ENCODE measurements around the gene RBMS1. TPM values are rescaled to one million over a fixed set of nuclear protein-coding genes. Genes with fewer than 3 reads are reported as not detected.

The RBMS1 gene
- total RNA-seq, 1 experiment from 2014 or later, result 91.9 TPM

- no peaks in the 10 kb centered on the region for H3K27me3 Mint-ChIP-seq (ENCODE audit: insufficient read depth, unreplicated experiment)
- peaks cover 60% of the 10 kb centered on the region for H3K36me3 Mint-ChIP-seq (ENCODE audit: insufficient read depth, unreplicated experiment)
- no peak for DNase-seq
- H3K4me3 Mint-ChIP-seq (ENCODE audit: unreplicated experiment), result no peak overlapping the region
- Histone ChIP-seq H3K27me3 (replicated peaks; ENCODE audit: control insufficient read depth, insufficient read depth, low read length) (no peaks in the 10 kb centered on the region), H3K4me1 (peaks cover 6% of the 10 kb centered on the region; the same call in 1 of the 2 replicates), H3K4me3 (ENCODE audit: low read depth, low read length) (no peak overlapping the region), H3K9me3 (no peaks in the 10 kb centered on the region), H3K36me3 (ENCODE audit: control insufficient read depth, insufficient read depth, low read length) (peaks cover 2% of the 10 kb centered on the region; the same call in 1 of the 2 replicates)
- no peak for TF ChIP-seq CTCF (IDR thresholded peaks at IDR 0.05; ENCODE audit: insufficient read depth in 1 of 2, low read depth in 1 of 2, low read length in 1 of 2, severe bottlenecking in 1 of 2, unreplicated experiment in 1 of 2)
- no TSS peak for BruUV-seq (replicated peaks)
- no peak overlapping the region for H3K27ac Mint-ChIP-seq (ENCODE audit: unreplicated experiment)
- H3K4me1 Mint-ChIP-seq (ENCODE audit: low read depth, unreplicated experiment), result no peaks in the 10 kb centered on the region
- intact Hi-C loops (cut with micrococcal nuclease; ENCODE audit: unreplicated experiment), result no loop called here
- no peaks in the 10 kb centered on the region for H3K9me3 Mint-ChIP-seq (ENCODE audit: unreplicated experiment)
- ChIA-PET CTCF (interaction anchor here (1.5 kb wide), 1 partner anchor 10 kb away, joined by 8 read pairs; no protein-coding TSS in a partner anchor), POLR2A (interaction anchor here (0.5 kb wide), 1 partner anchor 8 kb away, joined by 3 read pairs; no protein-coding TSS in a partner anchor)
Measured at GRCh38 chr2:160279813-160280465, 213.7 kb downstream of the RBMS1 start.

- no TSS peak for BruUV-seq (replicated peaks)
- no peak overlapping the region for H3K4me3 Mint-ChIP-seq (ENCODE audit: unreplicated experiment)
- no peak for DNase-seq
- Histone ChIP-seq H3K4me1 (peaks cover 6% of the 10 kb centered on the region; the same call in 1 of the 2 replicates), H3K9me3 (no peaks in the 10 kb centered on the region), H3K27me3 (replicated peaks; ENCODE audit: control insufficient read depth, insufficient read depth, low read length) (no peaks in the 10 kb centered on the region), H3K4me3 (ENCODE audit: low read depth, low read length) (no peak overlapping the region), H3K36me3 (ENCODE audit: control insufficient read depth, insufficient read depth, low read length) (peaks cover 2% of the 10 kb centered on the region; the same call in 1 of the 2 replicates)
- no peak overlapping the region for H3K27ac Mint-ChIP-seq (ENCODE audit: unreplicated experiment)
- H3K4me1 Mint-ChIP-seq (ENCODE audit: low read depth, unreplicated experiment), result no peaks in the 10 kb centered on the region
- no peaks in the 10 kb centered on the region for H3K9me3 Mint-ChIP-seq (ENCODE audit: unreplicated experiment)
- ChIA-PET CTCF (interaction anchor here (1.0 to 1.5 kb wide), 2 partner anchors 9 to 691 kb away, joined by 4 to 8 read pairs; no protein-coding TSS in a partner anchor), POLR2A (no interaction called here)
- peak; percentile 18 to 50 for TF ChIP-seq CTCF (IDR thresholded peaks at IDR 0.05; ENCODE audit: insufficient read depth in 1 of 2, low read depth in 1 of 2, low read length in 1 of 2, severe bottlenecking in 1 of 2, unreplicated experiment in 1 of 2)
- intact Hi-C loops (cut with micrococcal nuclease; ENCODE audit: unreplicated experiment), result loop anchor here (1.0 kb wide), 1 partner anchor 691 kb away; no protein-coding TSS in a partner anchor
- no peaks in the 10 kb centered on the region for H3K27me3 Mint-ChIP-seq (ENCODE audit: insufficient read depth, unreplicated experiment)
- H3K36me3 Mint-ChIP-seq (ENCODE audit: insufficient read depth, unreplicated experiment), result peaks cover 54% of the 10 kb centered on the region
Measured at GRCh38 chr2:160278879-160279177, 214.8 kb downstream of the RBMS1 start.

- peaks cover 6% of the 10 kb centered on the region; the same call in 1 of the 2 replicates for H3K4me1 ChIP-seq
- no TSS peak for BruUV-seq (replicated peaks)
- intact Hi-C loops (cut with micrococcal nuclease; ENCODE audit: unreplicated experiment), result loop anchor here (1.0 kb wide), 1 partner anchor 692 kb away; no protein-coding TSS in a partner anchor
- Mint-ChIP-seq H3K4me3 (ENCODE audit: unreplicated experiment) (no peak overlapping the region), H3K27ac (ENCODE audit: unreplicated experiment) (no peak overlapping the region), H3K27me3 (ENCODE audit: insufficient read depth, unreplicated experiment) (no peaks in the 10 kb centered on the region), H3K4me1 (ENCODE audit: low read depth, unreplicated experiment) (no peaks in the 10 kb centered on the region), H3K36me3 (ENCODE audit: insufficient read depth, unreplicated experiment) (peaks cover 56% of the 10 kb centered on the region), H3K9me3 (ENCODE audit: unreplicated experiment) (no peaks in the 10 kb centered on the region)
- TF ChIP-seq CTCF (IDR thresholded peaks at IDR 0.05; ENCODE audit: insufficient read depth in 1 of 2, low read depth in 1 of 2, low read length in 1 of 2, severe bottlenecking in 1 of 2, unreplicated experiment in 1 of 2), result no peak
- no peaks in the 10 kb centered on the region for H3K9me3 ChIP-seq
- peaks cover 2% of the 10 kb centered on the region; the same call in 1 of the 2 replicates for H3K36me3 ChIP-seq (ENCODE audit: control insufficient read depth, insufficient read depth, low read length)
- H3K4me3 ChIP-seq (ENCODE audit: low read depth, low read length), result no peak overlapping the region
- no peaks in the 10 kb centered on the region for H3K27me3 ChIP-seq (replicated peaks; ENCODE audit: control insufficient read depth, insufficient read depth, low read length)
- POLR2A ChIA-PET, result no interaction called here
- no peak for DNase-seq
- CTCF ChIA-PET, result interaction anchor here (1.0 to 1.5 kb wide), 2 partner anchors 8 to 692 kb away, joined by 4 to 8 read pairs; no protein-coding TSS in a partner anchor
Measured at GRCh38 chr2:160278101-160278878, 215.3 kb downstream of the RBMS1 start.
